Ovary (tissue), 9 donors: ENCODE measurements around the gene PXYLP1. TPM values are rescaled to one million over a fixed set of nuclear protein-coding genes. Genes with fewer than 3 reads are reported as not detected.

Source experiments
- DNase-seq, 5 donors: peaks; one replicate each; pipeline ENCODE4 v3.0.0-alpha.2; 2019 to 2020
- H3K27ac ChIP-seq, 2 donors: fragments of 200-600 bp; one replicate each; pipeline versions ENCODE4 v1.5.1 to v1.8.0; 2019 to 2022
- H3K27me3 ChIP-seq: fragments of 200-600 bp; one replicate; pipeline ENCODE4 v1.8.0; 2022
- H3K36me3 ChIP-seq: fragments of 200-600 bp; sonication (generic); one replicate; pipeline ENCODE4 v1.5.1; 2019
- H3K4me1 ChIP-seq: one replicate; pipeline ENCODE4 v1.8.1; 2013; ENCODE audit warnings: mild to moderate bottlenecking, moderate library complexity; ENCODE audit not compliant: insufficient read depth
- H3K4me3 ChIP-seq: fragments of 200-600 bp; sonication (generic); one replicate; pipeline ENCODE4 v1.5.1; 2017
- H3K9me3 ChIP-seq, 2 donors: fragments of 200-600 bp in 1 of 2; sonication (generic) in 1 of 2; one replicate each; pipeline versions ENCODE4 v1.5.1 to v1.8.1; 2013 to 2019; ENCODE audit warnings: mild to moderate bottlenecking in 1 of 2, moderate library complexity in 1 of 2
- EP300 ChIP-seq: sonication (generic); formaldehyde crosslinking; IDR thresholded peaks from one replicate; pipeline ENCODE4 v1.6.1; 2017; ENCODE audit warnings: antibody characterized with exemption
- POLR2A ChIP-seq: fragments of 450-650 bp; IDR thresholded peaks from one replicate; pipeline ENCODE4 v1.6.1; 2017; ENCODE audit warnings: antibody characterized with exemption, mild to moderate bottlenecking, moderate library complexity
- WGBS, 3 donors: extraction: QIAGEN DNeasy Blood & Tissue Kit in 1 of 3; methylation state at CpG; one replicate each; pipeline versions ENCODE4 v1.1.5 to v1.1.7; 2013 to 2017; 5-methylcytosine and 5-hydroxymethylcytosine counted together
- intact Hi-C, 4 donors: fragments of 100-400 bp; cut with DNase I; formaldehyde crosslinking; loops; one replicate each; pipeline versions ENCODE4 v1.11.0 to v1.15.1; 2022 to 2023
- polyA plus RNA-seq, 2 donors: library from polyadenylated mRNA; stranded (reverse); fragments of 200-250 nt in 1 of 2; fragments of 350-450 nt in 1 of 2; fragmentation: Illumina TruSeq in 1 of 2; extraction: RNeasy Lipid Tissue Mini Kit (QIAGEN cat#74804) in 1 of 2; gene quantifications; one replicate each; pipeline ENCODE4 v1.2.3, GENCODE V29; 2013 to 2014
- total RNA-seq, 7 donors: library from RNA; depleted of rRNA in 2 of 7; stranded (reverse); fragments of >200 nt in 2 of 7; fragmentation: NEBNext Ultra II Directional in 3 of 7; extraction: Animal tissue kit (Norgen Biotek cat#: 25700) in 3 of 7; gene quantifications; one replicate each; pipeline versions ENCODE4 v1.1.0 to v1.2.4, GENCODE V29; 2016 to 2023
- TF ChIP-seq, protein P1 (sequence below), 3 donors: fragments of 450-650 bp in 2 of 3; fragments of 200-600 bp in 1 of 3; IDR thresholded peaks; one replicate each; pipeline versions ENCODE4 v1.5.1 to v1.8.0; 2016 to 2022; ENCODE audit warnings: antibody characterized with exemption in 3 of 3, mild to moderate bottlenecking in 1 of 3
- donor health status: DM: no; HTN: no; CAD: no; lungs with moderate emphysema.
- donor health status: DM: no; HTN: no; CAD: no.
- donor health status: Bipolar disorder and iron deficiency.
- donor health status: DM: yes; HTN: yes; CAD: no.
- donor health status: DM: no; HTN: no; CAD: no.
- donor health status: DM: yes; HTN: yes; CAD: no.

The PXYLP1 gene
- total and polyA plus RNA-seq, 9 donors = 6.5 to 23.0 (median 15.7) TPM

GRCh38 chr3:141330718-141331376 lies 99.2 kb downstream of the PXYLP1 start:
- Histone ChIP-seq H3K27me3 (no peaks in the 10 kb centered on the region), H3K9me3 (no peaks in the 10 kb centered on the region), H3K36me3 (no peaks in the 10 kb centered on the region), H3K4me3 (no peak overlapping the region), H3K4me1 (no peaks in the 10 kb centered on the region), H3K27ac (no peak overlapping the region)
- 89 to 93% (median 92%) methylated on average over 3 of the region's 3 CpGs for WGBS, 3 donors
- no peak for TF ChIP-seq EP300
- no peak for TF ChIP-seq POLR2A
- TF ChIP-seq, protein P1, sequence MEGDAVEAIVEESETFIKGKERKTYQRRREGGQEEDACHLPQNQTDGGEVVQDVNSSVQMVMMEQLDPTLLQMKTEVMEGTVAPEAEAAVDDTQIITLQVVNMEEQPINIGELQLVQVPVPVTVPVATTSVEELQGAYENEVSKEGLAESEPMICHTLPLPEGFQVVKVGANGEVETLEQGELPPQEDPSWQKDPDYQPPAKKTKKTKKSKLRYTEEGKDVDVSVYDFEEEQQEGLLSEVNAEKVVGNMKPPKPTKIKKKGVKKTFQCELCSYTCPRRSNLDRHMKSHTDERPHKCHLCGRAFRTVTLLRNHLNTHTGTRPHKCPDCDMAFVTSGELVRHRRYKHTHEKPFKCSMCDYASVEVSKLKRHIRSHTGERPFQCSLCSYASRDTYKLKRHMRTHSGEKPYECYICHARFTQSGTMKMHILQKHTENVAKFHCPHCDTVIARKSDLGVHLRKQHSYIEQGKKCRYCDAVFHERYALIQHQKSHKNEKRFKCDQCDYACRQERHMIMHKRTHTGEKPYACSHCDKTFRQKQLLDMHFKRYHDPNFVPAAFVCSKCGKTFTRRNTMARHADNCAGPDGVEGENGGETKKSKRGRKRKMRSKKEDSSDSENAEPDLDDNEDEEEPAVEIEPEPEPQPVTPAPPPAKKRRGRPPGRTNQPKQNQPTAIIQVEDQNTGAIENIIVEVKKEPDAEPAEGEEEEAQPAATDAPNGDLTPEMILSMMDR (IDR thresholded peaks at IDR 0.05) = no peak
- intact Hi-C loops = no loop called here
- DNase-seq = no peak

DNA sequence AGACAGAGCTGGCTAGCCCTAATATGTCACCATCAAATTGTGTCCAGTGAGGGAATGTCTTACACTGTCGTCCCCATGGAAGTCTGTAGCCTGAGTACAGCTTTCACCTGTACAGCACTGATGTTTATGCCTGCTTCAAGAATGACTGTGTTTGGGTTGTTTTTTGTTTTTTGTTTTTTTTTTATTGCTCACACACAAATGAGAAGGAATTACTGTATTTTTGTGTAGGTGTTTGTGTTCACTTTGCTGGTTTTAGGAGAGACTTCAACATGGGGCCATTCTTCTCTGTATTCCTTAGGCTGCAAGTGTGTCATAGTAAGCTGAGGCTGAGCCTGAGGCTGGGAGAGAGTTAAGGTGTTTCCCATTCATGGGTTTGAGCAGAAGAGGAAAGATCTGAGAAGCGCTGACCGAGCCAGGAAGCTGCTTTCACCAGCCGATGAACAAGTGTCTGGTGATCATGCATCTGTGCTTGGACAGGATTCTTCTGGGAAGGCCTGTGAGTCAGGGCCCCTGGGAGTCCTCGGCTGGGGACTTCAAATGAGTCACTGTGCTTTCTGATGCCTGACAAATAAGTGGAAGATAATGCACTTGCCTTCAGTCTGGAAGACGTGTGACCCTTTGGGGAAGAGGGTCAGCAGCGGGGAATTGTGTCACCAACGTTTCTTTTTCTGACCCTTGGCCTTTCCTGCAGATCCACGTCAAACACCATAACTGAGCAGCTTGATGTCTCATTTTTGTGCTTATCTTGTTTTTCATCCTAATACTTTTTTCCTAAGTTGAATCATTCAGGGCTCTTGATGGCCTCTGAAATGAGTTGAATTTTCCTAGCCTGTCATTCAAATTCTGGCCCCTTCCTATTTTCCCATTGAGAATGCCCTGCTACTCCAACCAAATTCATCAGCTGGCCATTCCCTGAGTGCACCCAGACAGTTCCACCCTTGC lies 100.0 kb downstream of the PXYLP1 start:
- H3K4me1 ChIP-seq = no peaks in the 10 kb centered on the region
- H3K9me3 ChIP-seq = no peaks in the 10 kb centered on the region
- H3K27me3 ChIP-seq = no peaks in the 10 kb centered on the region
- WGBS, 3 donors = 56 to 73% (median 67%) methylated on average over 9 of the region's 9 CpGs
- H3K4me3 ChIP-seq = no peak overlapping the region
- H3K36me3 ChIP-seq = no peaks in the 10 kb centered on the region
- peak in 1 of 5 donors; percentile 28 for DNase-seq
- H3K27ac ChIP-seq = no peak overlapping the region
- intact Hi-C loops = no loop called here
- TF ChIP-seq EP300 = peak; percentile 6
- TF ChIP-seq POLR2A = no peak

DNA sequence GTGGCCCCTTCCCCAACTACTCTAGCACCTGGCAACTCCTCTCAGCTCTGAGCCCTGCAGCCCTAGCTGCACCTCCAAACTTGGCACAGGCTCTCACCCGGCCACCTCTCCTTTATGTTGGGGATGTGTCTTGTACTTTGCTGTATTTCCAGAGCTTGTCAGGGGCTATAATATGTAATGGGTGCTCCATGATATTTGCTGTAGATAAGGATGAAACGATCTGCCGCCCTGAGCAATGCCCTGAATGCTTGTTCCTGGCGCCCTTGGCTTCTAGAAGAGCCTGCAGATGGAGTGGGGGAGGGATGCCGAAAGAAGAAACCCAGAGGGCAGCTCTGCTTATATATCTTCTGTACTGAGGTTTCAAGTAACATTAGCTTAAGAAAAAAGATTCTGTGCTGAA lies 100.8 kb downstream of the PXYLP1 start:
- Histone ChIP-seq H3K27me3 (no peaks in the 10 kb centered on the region), H3K4me1 (no peaks in the 10 kb centered on the region), H3K4me3 (no peak overlapping the region), H3K9me3 (no peaks in the 10 kb centered on the region), H3K27ac (no peak overlapping the region), H3K36me3 (no peaks in the 10 kb centered on the region)
- intact Hi-C loops = no loop called here
- TF ChIP-seq EP300 (no peak), POLR2A (no peak)
- WGBS, 3 donors = 69 to 75% (median 70%) methylated on average over 5 of the region's 5 CpGs
- no peak for DNase-seq

DNA sequence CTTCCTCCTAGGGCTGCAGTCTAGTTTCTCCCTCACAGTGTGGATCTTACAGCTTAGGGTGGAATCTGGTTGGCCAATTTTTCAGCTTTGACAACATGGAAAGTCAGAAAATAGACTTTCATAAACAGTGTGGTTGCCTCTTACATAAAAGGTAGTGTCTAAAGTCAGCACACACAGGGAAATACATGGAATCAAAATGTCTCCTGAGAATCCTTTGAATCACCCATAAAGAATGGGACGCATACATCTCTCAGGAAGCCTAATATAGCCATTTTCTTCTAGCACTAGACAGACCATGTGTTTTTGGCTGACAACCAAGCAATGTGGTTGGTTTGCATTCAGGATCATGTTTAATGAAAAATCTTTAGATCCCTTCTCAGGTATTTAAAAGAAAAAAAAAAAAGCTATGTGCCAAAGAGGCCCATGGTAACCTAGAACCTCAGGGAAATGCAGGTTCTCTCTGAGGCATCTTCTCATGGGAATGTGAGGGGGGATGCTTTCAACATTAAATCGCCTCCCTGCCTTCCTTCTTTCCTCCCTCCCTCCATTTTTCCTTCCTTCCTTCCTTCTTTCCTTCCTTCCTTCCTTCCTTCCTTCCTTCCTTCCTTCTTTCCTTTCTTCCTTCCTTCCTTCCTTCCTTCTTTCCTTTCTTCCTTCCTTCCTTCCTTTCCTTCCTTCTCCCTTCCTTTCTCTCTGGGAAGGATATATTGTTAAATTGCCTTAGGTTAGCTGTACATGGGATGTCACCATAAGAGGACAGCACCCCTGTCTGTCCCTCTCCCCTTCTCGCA lies 102.4 kb downstream of the PXYLP1 start:
- Histone ChIP-seq H3K9me3 (no peaks in the 10 kb centered on the region), H3K4me1 (no peaks in the 10 kb centered on the region), H3K4me3 (no peak overlapping the region), H3K27ac (no peak overlapping the region), H3K36me3 (no peaks in the 10 kb centered on the region), H3K27me3 (no peaks in the 10 kb centered on the region)
- no peak for DNase-seq
- TF ChIP-seq EP300 (no peak), POLR2A (no peak)
- TF ChIP-seq, protein P1 (IDR thresholded peaks at IDR 0.05) = no peak
- 86 to 95% (median 91%) methylated on average over 3 of the region's 3 CpGs for WGBS, 3 donors
- intact Hi-C loops = no loop called here

GRCh38 chr3:141334627-141335250 lies 103.1 kb downstream of the PXYLP1 start:
- Histone ChIP-seq H3K9me3 (no peaks in the 10 kb centered on the region), H3K36me3 (no peaks in the 10 kb centered on the region), H3K27me3 (no peaks in the 10 kb centered on the region), H3K27ac (no peak overlapping the region), H3K4me3 (no peak overlapping the region), H3K4me1 (no peaks in the 10 kb centered on the region)
- 87 to 88% (median 88%) methylated on average over 11 of the region's 11 CpGs for WGBS, 3 donors
- no peak for TF ChIP-seq POLR2A
- intact Hi-C loops = no loop called here
- no peak for DNase-seq
